Measurements from ENCODE around the gene RHCE.

DNA sequence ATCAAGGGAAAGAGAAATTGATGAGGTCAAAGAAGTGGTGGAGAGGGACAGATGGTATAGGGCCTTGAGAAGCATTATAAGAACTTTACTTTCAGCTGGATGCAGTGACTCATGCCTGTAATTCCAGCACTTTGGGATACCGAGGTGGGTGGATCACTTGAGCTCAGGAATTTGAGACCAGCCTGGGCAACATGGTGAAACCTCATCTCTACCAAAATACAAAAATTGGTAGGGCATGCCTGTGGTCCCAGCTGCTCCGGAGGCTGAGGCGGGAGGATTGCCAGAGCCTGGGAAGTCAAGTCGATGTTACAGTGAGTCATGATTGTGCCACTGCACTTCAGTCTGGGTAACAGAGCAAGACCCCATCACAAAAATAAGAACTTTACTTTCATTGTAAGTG is 76.8 kb downstream of the RHCE start:
- TF ChIP-seq, protein P1, sequence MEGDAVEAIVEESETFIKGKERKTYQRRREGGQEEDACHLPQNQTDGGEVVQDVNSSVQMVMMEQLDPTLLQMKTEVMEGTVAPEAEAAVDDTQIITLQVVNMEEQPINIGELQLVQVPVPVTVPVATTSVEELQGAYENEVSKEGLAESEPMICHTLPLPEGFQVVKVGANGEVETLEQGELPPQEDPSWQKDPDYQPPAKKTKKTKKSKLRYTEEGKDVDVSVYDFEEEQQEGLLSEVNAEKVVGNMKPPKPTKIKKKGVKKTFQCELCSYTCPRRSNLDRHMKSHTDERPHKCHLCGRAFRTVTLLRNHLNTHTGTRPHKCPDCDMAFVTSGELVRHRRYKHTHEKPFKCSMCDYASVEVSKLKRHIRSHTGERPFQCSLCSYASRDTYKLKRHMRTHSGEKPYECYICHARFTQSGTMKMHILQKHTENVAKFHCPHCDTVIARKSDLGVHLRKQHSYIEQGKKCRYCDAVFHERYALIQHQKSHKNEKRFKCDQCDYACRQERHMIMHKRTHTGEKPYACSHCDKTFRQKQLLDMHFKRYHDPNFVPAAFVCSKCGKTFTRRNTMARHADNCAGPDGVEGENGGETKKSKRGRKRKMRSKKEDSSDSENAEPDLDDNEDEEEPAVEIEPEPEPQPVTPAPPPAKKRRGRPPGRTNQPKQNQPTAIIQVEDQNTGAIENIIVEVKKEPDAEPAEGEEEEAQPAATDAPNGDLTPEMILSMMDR (IDR thresholded peaks at IDR 0.05), result no peak
- TF ChIP-seq ZFX (IDR thresholded peaks at IDR 0.05; ENCODE audit: borderline replicate concordance), result no peak

Measured in 22Rv1 (cell line).